ENCODE results near the gene SPESP1. TPM values are rescaled to one million over a fixed set of nuclear protein-coding genes. Genes with fewer than 3 reads are reported as not detected.
"Not testable (repeated sequence)": the region's sequence is repeated elsewhere in the genome, so short reads cannot be mapped to it uniquely, and the experiment has no call there.

SPESP1 gene
- total RNA-seq, 1 donor from 2014 or later: 0.51 TPM

DNA sequence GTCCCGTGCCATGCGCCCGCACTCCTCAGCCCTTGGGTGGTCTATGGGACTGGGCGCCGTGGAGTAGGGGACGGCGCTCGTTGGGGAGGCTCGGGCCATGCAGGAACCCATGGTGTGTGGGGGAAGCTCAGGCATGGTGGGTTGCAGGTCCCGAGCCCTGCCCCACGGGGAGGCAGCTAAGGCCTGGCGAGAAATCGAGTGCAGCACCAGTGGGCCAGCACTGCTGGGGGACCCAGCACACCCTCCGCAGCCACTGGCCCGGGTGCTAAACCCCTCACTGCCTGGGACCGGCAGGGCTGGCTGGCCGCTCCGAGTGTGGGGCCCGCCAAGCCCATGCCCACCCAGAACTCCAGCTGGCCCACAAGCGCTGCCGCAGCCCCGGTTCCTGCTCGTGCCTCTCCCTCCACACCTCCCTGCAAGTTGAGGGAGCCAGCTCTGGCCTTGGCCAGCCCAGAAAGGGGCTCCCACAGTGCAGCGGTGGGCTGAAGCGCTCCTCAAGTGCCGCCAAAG, 45.4 kb downstream of the SPESP1 start:
- H3K27ac Mint-ChIP-seq; H3K36me3 Mint-ChIP-seq (ENCODE audit: low read depth); intact Hi-C loops (cut with micrococcal nuclease); H3K9me3 Mint-ChIP-seq; DNase-seq; H3K4me1 Mint-ChIP-seq; H3K4me3 Mint-ChIP-seq: not testable (repeated sequence)
- peaks cover 14% of the 10 kb centered on the region for H3K27me3 Mint-ChIP-seq

DNA sequence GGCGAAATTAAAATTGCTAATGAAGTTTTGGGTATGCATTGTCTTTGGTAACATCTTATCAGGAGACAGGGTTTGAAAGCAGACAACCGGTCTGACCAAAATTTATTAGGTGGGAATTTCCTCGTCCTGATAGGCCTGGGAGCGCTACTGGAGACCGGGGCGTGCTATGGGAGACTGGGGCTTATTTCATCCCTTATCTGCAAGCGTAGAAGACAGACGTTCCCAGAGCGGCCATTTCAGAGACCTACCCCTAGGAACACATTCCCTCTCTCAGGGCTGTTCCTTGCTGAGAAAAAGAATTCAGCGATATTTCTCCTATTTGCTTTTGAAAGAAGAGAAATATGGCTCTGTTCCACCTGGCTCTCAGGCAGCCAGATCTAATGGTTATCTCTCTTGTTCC, 47.1 kb downstream of the SPESP1 start:
- H3K9me3 Mint-ChIP-seq; H3K4me3 Mint-ChIP-seq; H3K4me1 Mint-ChIP-seq; H3K27me3 Mint-ChIP-seq; H3K36me3 Mint-ChIP-seq (ENCODE audit: low read depth); DNase-seq; H3K27ac Mint-ChIP-seq; intact Hi-C loops (cut with micrococcal nuclease): not testable (repeated sequence)

- H3K4me1 Mint-ChIP-seq: no peaks in the 10 kb centered on the region
- DNase-seq: peak; percentile 32
- H3K27ac Mint-ChIP-seq: no peak overlapping the region
- no peaks in the 10 kb centered on the region for H3K9me3 Mint-ChIP-seq
- H3K4me3 Mint-ChIP-seq: no peak overlapping the region
- no peaks in the 10 kb centered on the region for H3K36me3 Mint-ChIP-seq (ENCODE audit: low read depth)
- peaks cover 7% of the 10 kb centered on the region for H3K27me3 Mint-ChIP-seq
- intact Hi-C loops (cut with micrococcal nuclease): no loop called here
Observed at GRCh38 chr15:68979006-68979405, 48.7 kb downstream of the SPESP1 start.

DNA sequence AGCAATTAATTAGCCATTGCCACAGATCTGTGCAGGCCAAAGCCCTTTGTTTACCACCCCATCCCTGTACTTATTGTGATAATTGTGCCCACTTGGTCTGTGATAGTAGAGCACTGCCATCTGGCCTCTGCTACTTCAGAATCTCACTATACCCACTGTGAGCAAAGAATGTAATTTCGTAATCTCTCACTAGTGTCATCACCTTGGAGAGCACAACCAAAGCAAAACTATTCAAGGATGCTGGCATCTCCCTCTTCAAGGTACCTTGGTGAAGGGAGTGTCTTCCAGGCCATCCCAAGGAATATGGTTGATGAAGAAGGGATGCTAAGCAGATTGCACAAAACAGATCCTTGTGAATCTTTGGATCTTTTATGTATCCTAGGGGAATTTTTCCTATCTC, 49.5 kb downstream of the SPESP1 start:
- H3K9me3 Mint-ChIP-seq: no peaks in the 10 kb centered on the region
- DNase-seq: no peak
- H3K27me3 Mint-ChIP-seq: peaks cover 7% of the 10 kb centered on the region
- no peak overlapping the region for H3K27ac Mint-ChIP-seq
- H3K36me3 Mint-ChIP-seq (ENCODE audit: low read depth): no peaks in the 10 kb centered on the region
- intact Hi-C loops (cut with micrococcal nuclease): no loop called here
- H3K4me3 Mint-ChIP-seq: no peak overlapping the region
- no peaks in the 10 kb centered on the region for H3K4me1 Mint-ChIP-seq

DNA sequence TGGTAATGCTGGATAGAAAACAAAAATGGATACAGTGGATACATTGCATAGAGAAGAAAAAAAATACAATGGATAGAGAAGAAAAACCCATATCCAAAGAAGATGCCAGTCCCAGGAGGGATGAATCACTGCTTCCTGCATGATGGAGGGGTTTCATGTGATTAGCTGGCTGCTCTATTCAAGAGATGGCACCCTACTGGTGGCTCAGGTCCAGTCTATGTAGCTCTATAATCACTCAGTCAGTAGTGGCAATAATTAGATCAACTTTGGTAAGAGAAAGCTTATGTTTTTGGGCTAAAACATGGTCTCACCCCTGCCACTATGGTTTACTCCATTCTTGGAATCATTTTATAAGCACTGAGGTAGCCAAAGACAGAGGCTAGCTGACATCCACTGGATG, 50.5 kb downstream of the SPESP1 start:
- Mint-ChIP-seq H3K27ac (no peak overlapping the region), H3K9me3 (no peaks in the 10 kb centered on the region), H3K27me3 (peaks cover 7% of the 10 kb centered on the region)

DNA sequence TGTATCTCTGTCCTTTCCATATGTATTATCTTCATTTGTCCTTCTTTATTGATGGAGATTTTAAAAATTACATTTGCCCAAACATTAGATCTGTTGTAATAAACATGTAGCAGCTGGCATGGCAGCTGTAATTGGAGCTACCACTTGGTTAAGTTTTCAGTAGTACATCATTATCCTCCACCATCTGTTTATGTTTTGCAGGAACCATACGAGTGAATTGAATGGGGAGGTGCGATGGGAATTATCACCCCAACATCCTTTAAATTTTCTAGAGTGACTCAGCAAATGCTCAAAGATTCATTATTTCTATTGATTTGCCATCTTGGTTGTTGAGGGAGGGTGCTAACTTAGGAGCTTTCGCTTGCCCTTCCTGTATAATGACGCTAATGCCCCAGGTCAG, 51.6 kb downstream of the SPESP1 start:
- no peaks in the 10 kb centered on the region for H3K4me1 Mint-ChIP-seq
- H3K36me3 Mint-ChIP-seq (ENCODE audit: low read depth): no peaks in the 10 kb centered on the region
- DNase-seq: no peak
- H3K4me3 Mint-ChIP-seq: no peak overlapping the region
- intact Hi-C loops (cut with micrococcal nuclease): no loop called here
- H3K27me3 Mint-ChIP-seq: peaks cover 7% of the 10 kb centered on the region
- H3K27ac Mint-ChIP-seq: no peak overlapping the region
- H3K9me3 Mint-ChIP-seq: no peaks in the 10 kb centered on the region

More for the DNA sequence above, 50.5 kb downstream of the SPESP1 start:
- Mint-ChIP-seq H3K36me3 (ENCODE audit: low read depth) (no peaks in the 10 kb centered on the region), H3K4me3 (no peak overlapping the region), H3K4me1 (no peaks in the 10 kb centered on the region)
- intact Hi-C loops (cut with micrococcal nuclease): no loop called here
- no peak for DNase-seq

GRCh38 chr15:68982976-68983563, 52.7 kb downstream of the SPESP1 start:
- no peak for DNase-seq
- Mint-ChIP-seq H3K4me1 (no peaks in the 10 kb centered on the region), H3K4me3 (no peak overlapping the region), H3K27me3 (peaks cover 7% of the 10 kb centered on the region), H3K9me3 (no peaks in the 10 kb centered on the region), H3K36me3 (ENCODE audit: low read depth) (no peaks in the 10 kb centered on the region), H3K27ac (no peak overlapping the region)
- intact Hi-C loops (cut with micrococcal nuclease): no loop called here

- DNase-seq: no peak
- Mint-ChIP-seq H3K27ac (no peak overlapping the region), H3K36me3 (ENCODE audit: low read depth) (no peaks in the 10 kb centered on the region), H3K9me3 (no peaks in the 10 kb centered on the region), H3K4me1 (no peaks in the 10 kb centered on the region), H3K4me3 (no peak overlapping the region), H3K27me3 (peaks cover 7% of the 10 kb centered on the region)
- intact Hi-C loops (cut with micrococcal nuclease): no loop called here
Observed at GRCh38 chr15:68983961-68984481, 53.7 kb downstream of the SPESP1 start.

GRCh38 chr15:68984586-68984985, 54.3 kb downstream of the SPESP1 start:
- intact Hi-C loops (cut with micrococcal nuclease): no loop called here
- peaks cover 7% of the 10 kb centered on the region for H3K27me3 Mint-ChIP-seq
- DNase-seq: no peak
- no peaks in the 10 kb centered on the region for H3K36me3 Mint-ChIP-seq (ENCODE audit: low read depth)
- no peak overlapping the region for H3K4me3 Mint-ChIP-seq
- H3K9me3 Mint-ChIP-seq: no peaks in the 10 kb centered on the region
- no peaks in the 10 kb centered on the region for H3K4me1 Mint-ChIP-seq
- H3K27ac Mint-ChIP-seq: no peak overlapping the region

- Mint-ChIP-seq H3K27ac (no peak overlapping the region), H3K27me3 (peaks cover 7% of the 10 kb centered on the region), H3K36me3 (ENCODE audit: low read depth) (no peaks in the 10 kb centered on the region), H3K9me3 (no peaks in the 10 kb centered on the region), H3K4me3 (no peak overlapping the region), H3K4me1 (no peaks in the 10 kb centered on the region)
- intact Hi-C loops (cut with micrococcal nuclease): no loop called here
- DNase-seq: no peak
Observed at GRCh38 chr15:68985361-68985891, 55.1 kb downstream of the SPESP1 start.

DNA sequence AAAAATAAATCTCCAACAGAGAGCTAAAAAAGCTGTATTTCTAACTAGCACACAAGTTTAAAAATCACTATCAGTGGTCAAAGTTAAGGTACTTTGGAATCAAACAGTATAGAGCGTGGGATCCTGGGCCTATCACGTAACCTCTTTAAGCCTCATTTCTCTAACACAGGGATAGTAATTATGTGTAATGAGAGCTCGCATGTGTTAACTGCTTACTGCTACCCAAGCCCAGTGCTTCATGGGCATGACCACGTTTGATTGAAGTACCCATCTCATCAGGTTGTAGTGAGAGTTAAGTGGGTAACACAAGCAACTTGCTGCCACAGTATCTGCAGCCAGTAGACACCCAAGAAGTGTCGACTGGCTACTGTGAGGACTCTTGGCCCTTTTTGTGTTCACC, 56.0 kb downstream of the SPESP1 start:
- no peaks in the 10 kb centered on the region for H3K36me3 Mint-ChIP-seq (ENCODE audit: low read depth)
- no peaks in the 10 kb centered on the region for H3K4me1 Mint-ChIP-seq
- H3K27ac Mint-ChIP-seq: no peak overlapping the region
- H3K27me3 Mint-ChIP-seq: peaks cover 8% of the 10 kb centered on the region
- H3K9me3 Mint-ChIP-seq: no peaks in the 10 kb centered on the region
- intact Hi-C loops (cut with micrococcal nuclease): no loop called here
- no peak overlapping the region for H3K4me3 Mint-ChIP-seq
- no peak for DNase-seq

GRCh38 chr15:68987120-68987519, 56.8 kb downstream of the SPESP1 start:
- no peaks in the 10 kb centered on the region for H3K4me1 Mint-ChIP-seq
- no peak overlapping the region for H3K27ac Mint-ChIP-seq
- H3K36me3 Mint-ChIP-seq (ENCODE audit: low read depth): no peaks in the 10 kb centered on the region
- no peak for DNase-seq
- H3K9me3 Mint-ChIP-seq: no peaks in the 10 kb centered on the region
- intact Hi-C loops (cut with micrococcal nuclease): no loop called here
- peaks cover 8% of the 10 kb centered on the region for H3K27me3 Mint-ChIP-seq
- no peak overlapping the region for H3K4me3 Mint-ChIP-seq

- Mint-ChIP-seq H3K4me3 (no peak overlapping the region), H3K27ac (no peak overlapping the region), H3K36me3 (ENCODE audit: low read depth) (no peaks in the 10 kb centered on the region), H3K27me3 (peaks cover 8% of the 10 kb centered on the region), H3K9me3 (no peaks in the 10 kb centered on the region), H3K4me1 (no peaks in the 10 kb centered on the region)
- intact Hi-C loops (cut with micrococcal nuclease): no loop called here
- no peak for DNase-seq
Observed at GRCh38 chr15:68987676-68988075, 57.4 kb downstream of the SPESP1 start.

DNA sequence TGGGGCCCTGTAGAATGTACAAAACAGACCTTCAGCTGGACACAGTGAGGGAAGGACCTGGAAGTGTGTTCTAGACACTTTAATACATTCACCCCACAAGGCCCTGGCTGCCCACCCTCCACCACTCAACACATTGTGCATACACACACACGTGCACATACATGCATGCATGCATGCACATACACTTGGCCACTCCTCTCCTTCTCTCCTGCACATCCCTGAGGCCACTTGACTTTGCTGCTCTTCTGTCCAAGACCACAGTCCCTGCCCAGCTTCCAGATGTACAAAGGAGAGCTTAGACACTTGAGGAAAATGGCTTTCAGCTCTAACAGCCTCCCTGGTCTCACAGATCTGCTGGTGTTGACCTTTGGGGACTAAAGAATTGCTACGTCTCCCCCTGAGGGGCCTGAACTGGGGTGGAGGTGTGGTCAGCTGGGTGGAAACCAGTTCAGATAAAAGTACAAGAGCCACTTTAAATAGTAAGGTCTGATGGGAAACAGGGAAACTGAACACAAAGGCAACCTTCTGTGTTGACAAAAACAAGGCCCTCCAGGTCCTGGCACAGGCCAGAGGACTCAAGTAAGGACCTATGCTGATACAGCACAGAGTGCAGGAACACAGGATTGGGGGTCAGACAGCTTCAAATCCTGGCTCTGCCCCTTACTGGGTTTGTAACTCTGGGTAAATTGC, 59.4 kb downstream of the SPESP1 start:
- H3K9me3 Mint-ChIP-seq: no peaks in the 10 kb centered on the region
- H3K27ac Mint-ChIP-seq: no peak overlapping the region
- H3K27me3 Mint-ChIP-seq: peaks cover 10% of the 10 kb centered on the region
- H3K36me3 Mint-ChIP-seq (ENCODE audit: low read depth): no peaks in the 10 kb centered on the region
- H3K4me1 Mint-ChIP-seq: no peaks in the 10 kb centered on the region
- no peak for DNase-seq
- no peak overlapping the region for H3K4me3 Mint-ChIP-seq
- intact Hi-C loops (cut with micrococcal nuclease): no loop called here
